ENCODE measurements around the gene PILRA.
A peak's percentile ranks its signal among the peaks of the same experiment; 100 is the strongest.

PILRA gene

GRCh38 chr7:100401811-100402210 is 28.5 kb downstream of the PILRA start:
- no peak overlapping the region for H3K4me3 ChIP-seq (ENCODE audit: low read depth, low read length)
- DNase-seq (ENCODE audit: low read depth, low spot score): no peak
- no peak for TF ChIP-seq CTCF (IDR thresholded peaks at IDR 0.05; ENCODE audit: low read depth, low read length)
- in situ Hi-C loops (cut with HindIII; ENCODE audit: low sequenced_read_pairs): no loop called here

- no peak for DNase-seq (ENCODE audit: low read depth, low spot score)
- no peak for TF ChIP-seq CTCF (IDR thresholded peaks at IDR 0.05; ENCODE audit: low read depth, low read length)
- in situ Hi-C loops (cut with HindIII; ENCODE audit: low sequenced_read_pairs): no loop called here
- no peak overlapping the region for H3K4me3 ChIP-seq (ENCODE audit: low read depth, low read length)
Measured at GRCh38 chr7:100402241-100402640, 29.0 kb downstream of the PILRA start.

GRCh38 chr7:100406767-100407166 is 33.5 kb downstream of the PILRA start:
- peak; percentile 61 for DNase-seq (ENCODE audit: low read depth, low spot score)
- no peak overlapping the region for H3K4me3 ChIP-seq (ENCODE audit: low read depth, low read length)
- in situ Hi-C loops (cut with HindIII; ENCODE audit: low sequenced_read_pairs): no loop called here
- no peak for TF ChIP-seq CTCF (IDR thresholded peaks at IDR 0.05; ENCODE audit: low read depth, low read length)

- in situ Hi-C loops (cut with HindIII; ENCODE audit: low sequenced_read_pairs): no loop called here
- TF ChIP-seq CTCF (IDR thresholded peaks at IDR 0.05; ENCODE audit: low read depth, low read length): peak; percentile 81
- DNase-seq (ENCODE audit: low read depth, low spot score): peak; percentile 74
- no peak overlapping the region for H3K4me3 ChIP-seq (ENCODE audit: low read depth, low read length)
Measured at GRCh38 chr7:100407285-100408180, 34.2 kb downstream of the PILRA start.

GRCh38 chr7:100411101-100411500 is 37.8 kb downstream of the PILRA start:
- in situ Hi-C loops (cut with HindIII; ENCODE audit: low sequenced_read_pairs): no loop called here
- H3K4me3 ChIP-seq (ENCODE audit: low read depth, low read length): no peak overlapping the region
- DNase-seq (ENCODE audit: low read depth, low spot score): no peak
- TF ChIP-seq CTCF (IDR thresholded peaks at IDR 0.05; ENCODE audit: low read depth, low read length): no peak

- no peak overlapping the region for H3K4me3 ChIP-seq (ENCODE audit: low read depth, low read length)
- in situ Hi-C loops (cut with HindIII; ENCODE audit: low sequenced_read_pairs): no loop called here
- no peak for DNase-seq (ENCODE audit: low read depth, low spot score)
- TF ChIP-seq CTCF (IDR thresholded peaks at IDR 0.05; ENCODE audit: low read depth, low read length): no peak
Measured at GRCh38 chr7:100413346-100413745, 40.1 kb downstream of the PILRA start.
